Activated B cell treated with CpG ODN at 0.5 μM for 24 hours (primary cell): ENCODE measurements around the gene AOPEP. TPM values are rescaled to one million over a fixed set of nuclear protein-coding genes. Genes with fewer than 3 reads are reported as not detected.

ENCODE experiments used
- ATAC-seq: fragments of 200-7000 bp; cut with Tn5 transposase; one replicate; pipeline ENCODE4 v1.10.0; 2021; ENCODE audit warnings: low read depth, mild to moderate bottlenecking, moderate library complexity
- CTCF ChIA-PET: fragments of 350-600 bp; sonication (Branson Sonifier 250); formaldehyde crosslinking; loops from one replicate; lab custom pipeline; 2021; ENCODE audit warnings: antibody characterized with exemption; lab: Charles Lee
- POLR2A ChIA-PET: fragments of 350-600 bp; sonication (Branson Sonifier 250); formaldehyde crosslinking; loops from one replicate; lab custom pipeline; 2021; ENCODE audit warnings: antibody characterized with exemption; lab: Charles Lee
- DNase-seq: peaks from one replicate; pipeline ENCODE4 v3.0.0; 2022
- H3K27ac Mint-ChIP-seq: one replicate; pipeline ENCODE4 v1.8.0; 2020; ENCODE audit warnings: mixed read lengths
- H3K27me3 Mint-ChIP-seq: one replicate; pipeline ENCODE4 v1.8.0; 2021; ENCODE audit warnings: mixed read lengths
- H3K36me3 Mint-ChIP-seq: one replicate; pipeline ENCODE4 v1.8.0; 2021; ENCODE audit warnings: low read depth, mixed read lengths
- H3K4me1 Mint-ChIP-seq: one replicate; pipeline ENCODE4 v1.8.0; 2021; ENCODE audit warnings: mixed read lengths
- H3K4me3 Mint-ChIP-seq: one replicate; pipeline ENCODE4 v1.8.0; 2020; ENCODE audit warnings: mild to moderate bottlenecking, mixed read lengths
- H3K9me3 Mint-ChIP-seq: one replicate; pipeline ENCODE4 v1.8.0; 2020; ENCODE audit warnings: mixed read lengths
- CTCF ChIP-seq: fragments of 200-600 bp; IDR thresholded peaks from one replicate; pipeline ENCODE4 v1.8.0; 2022; ENCODE audit warnings: antibody characterized with exemption, mild to moderate bottlenecking
- intact Hi-C: fragments of 100-400 bp; cut with micrococcal nuclease; formaldehyde crosslinking; loops from one replicate; pipeline ENCODE4 v1.15.1; 2024
- total RNA-seq: library from RNA; stranded (reverse); gene quantifications from 2 replicates; pipeline ENCODE4 v1.2.3, GENCODE V29; 2022

Gene AOPEP
- total RNA-seq, 1 donor from 2014 or later, result 20.4 TPM

- intact Hi-C loops, result no loop called here
- DNase-seq (no peak), ATAC-seq (no peak)
- no peaks in the 10 kb centered on the region for H3K9me3 Mint-ChIP-seq
- peaks cover 3% of the 10 kb centered on the region for H3K4me1 Mint-ChIP-seq
- no peaks in the 10 kb centered on the region for H3K27me3 Mint-ChIP-seq
- ChIA-PET CTCF (no interaction called here), POLR2A (no interaction called here)
- no peaks in the 10 kb centered on the region for H3K36me3 Mint-ChIP-seq
- no peak overlapping the region for H3K4me3 Mint-ChIP-seq
- no peak overlapping the region for H3K27ac Mint-ChIP-seq
- TF ChIP-seq CTCF, result no peak
Observed at GRCh38 chr9:94915476-94916450, 189.3 kb downstream of the AOPEP start.

GRCh38 chr9:94916956-94917355 lies 190.5 kb downstream of the AOPEP start:
- no peaks in the 10 kb centered on the region for H3K27me3 Mint-ChIP-seq
- peaks cover 3% of the 10 kb centered on the region for H3K4me1 Mint-ChIP-seq
- no peak overlapping the region for H3K4me3 Mint-ChIP-seq
- intact Hi-C loops, result no loop called here
- H3K36me3 Mint-ChIP-seq, result no peaks in the 10 kb centered on the region
- H3K9me3 Mint-ChIP-seq, result no peaks in the 10 kb centered on the region
- ChIA-PET POLR2A (interaction anchor here (0.9 kb wide), 1 partner anchor 56 kb away, joined by 3 read pairs; no protein-coding TSS in a partner anchor), CTCF (interaction anchor here (0.9 to 2.8 kb wide), 4 partner anchors 16 to 236 kb away, joined by 3 to 22 read pairs (median 8); no protein-coding TSS in a partner anchor)
- no peak for TF ChIP-seq CTCF
- DNase-seq (no peak), ATAC-seq (no peak)
- no peak overlapping the region for H3K27ac Mint-ChIP-seq

DNA sequence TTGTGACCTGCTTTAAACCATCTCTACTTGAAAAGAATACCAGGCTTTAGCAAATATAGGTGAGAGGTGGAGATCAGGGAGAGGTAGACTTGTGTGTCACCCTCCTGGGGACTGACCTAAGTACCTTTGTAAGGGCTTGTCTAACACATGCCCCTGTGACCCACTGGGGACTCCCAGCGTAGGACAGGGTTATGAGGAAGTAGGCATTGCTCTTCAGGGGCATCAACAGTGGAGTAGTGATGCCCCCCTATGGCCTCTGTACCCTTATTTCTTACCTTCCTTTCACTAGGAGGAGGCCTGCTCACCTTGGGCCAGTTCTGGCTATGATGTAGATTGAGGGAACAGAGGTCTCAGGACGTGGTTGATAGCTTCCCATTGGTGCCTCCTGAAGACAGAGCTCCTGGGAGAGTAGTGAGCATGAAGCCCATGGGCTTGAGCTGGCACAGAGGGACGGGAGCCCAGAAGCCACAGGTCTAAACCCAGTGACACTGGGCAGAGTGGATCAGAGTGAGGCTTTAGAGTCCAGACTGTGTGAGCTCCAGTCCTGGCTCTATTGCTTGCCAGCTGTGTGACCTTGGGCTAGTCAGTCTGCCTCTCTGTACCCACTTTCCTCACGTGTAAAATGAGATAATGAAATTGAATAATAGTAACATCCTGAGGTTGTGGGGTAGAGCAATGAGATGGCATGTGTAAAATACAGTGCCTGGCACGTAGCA lies 191.7 kb downstream of the AOPEP start:
- no peak overlapping the region for H3K4me3 Mint-ChIP-seq
- CTCF ChIA-PET, result interaction anchor here (0.5 to 2.8 kb wide), 5 partner anchors 17 to 237 kb away, joined by 3 to 22 read pairs (median 3); no protein-coding TSS in a partner anchor
- POLR2A ChIA-PET, result interaction anchor here (0.9 kb wide), 1 partner anchor 58 kb away, joined by 3 read pairs; no protein-coding TSS in a partner anchor
- no peaks in the 10 kb centered on the region for H3K27me3 Mint-ChIP-seq
- no peak for TF ChIP-seq CTCF
- ATAC-seq (peak; percentile 78), DNase-seq (no peak)
- H3K27ac Mint-ChIP-seq, result no peak overlapping the region
- H3K4me1 Mint-ChIP-seq, result peaks cover 3% of the 10 kb centered on the region
- intact Hi-C loops, result loop anchor here (1.0 kb wide), 1 partner anchor 135 kb away; no protein-coding TSS in a partner anchor
- no peaks in the 10 kb centered on the region for H3K9me3 Mint-ChIP-seq
- H3K36me3 Mint-ChIP-seq, result no peaks in the 10 kb centered on the region

GRCh38 chr9:94919376-94920098 lies 193.0 kb downstream of the AOPEP start:
- POLR2A ChIA-PET, result no interaction called here
- H3K27ac Mint-ChIP-seq, result no peak overlapping the region
- intact Hi-C loops, result no loop called here
- ATAC-seq (no peak), DNase-seq (no peak)
- H3K27me3 Mint-ChIP-seq, result no peaks in the 10 kb centered on the region
- CTCF ChIA-PET, result interaction anchor here (2.8 kb wide), 1 partner anchor 238 kb away, joined by 22 read pairs; no protein-coding TSS in a partner anchor
- no peaks in the 10 kb centered on the region for H3K9me3 Mint-ChIP-seq
- H3K4me3 Mint-ChIP-seq, result no peak overlapping the region
- no peak for TF ChIP-seq CTCF
- H3K4me1 Mint-ChIP-seq, result peaks cover 3% of the 10 kb centered on the region
- H3K36me3 Mint-ChIP-seq, result peaks cover 9% of the 10 kb centered on the region
